ENCODE data around the gene ZBTB20. TPM values are rescaled to one million over a fixed set of nuclear protein-coding genes. Genes with fewer than 3 reads are reported as not detected.
"Not testable (repeated sequence)": the region's sequence is repeated elsewhere in the genome, so short reads cannot be mapped to it uniquely, and the experiment has no call there.

The ZBTB20 gene
- total RNA-seq, 1 donor from 2014 or later, result 91.2 TPM

DNA sequence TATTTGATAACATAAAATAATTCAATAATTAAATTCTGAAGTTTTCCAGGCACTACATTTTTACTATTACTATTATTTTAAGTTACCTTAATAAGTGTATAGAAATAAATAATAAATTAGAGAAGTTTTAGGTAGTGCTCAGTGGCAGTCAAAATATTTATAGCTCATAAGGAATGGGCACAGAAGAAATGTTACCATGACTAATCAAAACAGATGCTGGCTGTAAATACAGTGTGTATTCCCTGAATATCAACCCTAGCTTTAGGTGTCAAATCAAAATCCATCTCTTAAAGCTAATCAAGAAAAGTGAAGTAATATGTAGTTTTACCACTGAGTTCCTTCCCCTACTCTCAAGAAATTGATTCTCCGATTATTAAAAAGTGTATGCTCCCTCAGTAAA is 35.5 kb downstream of the ZBTB20 start:
- H3K9me3 Mint-ChIP-seq, result peaks cover 3% of the 10 kb centered on the region
- POLR2A ChIA-PET, result no interaction called here

DNA sequence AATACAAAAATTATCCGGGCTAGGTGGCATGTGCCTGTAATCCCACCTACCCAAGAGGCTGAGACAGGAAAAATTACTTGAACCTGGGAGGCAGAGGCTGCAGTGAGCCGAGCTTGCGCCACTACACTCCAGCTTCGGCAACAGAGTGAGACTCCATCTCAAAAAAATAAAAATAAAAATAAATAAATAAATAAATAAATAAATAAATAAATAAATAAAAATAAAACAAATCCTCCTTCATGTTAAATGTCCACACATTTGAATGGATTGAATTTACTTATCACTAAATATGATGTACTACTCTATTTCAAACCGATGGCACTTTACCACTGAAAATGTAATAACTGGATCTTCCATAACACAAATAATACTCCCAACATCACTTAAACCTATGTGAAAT is 36.3 kb downstream of the ZBTB20 start:
- CTCF ChIA-PET, result no interaction called here
- intact Hi-C loops (cut with micrococcal nuclease), result no loop called here
- Mint-ChIP-seq H3K9me3 (peaks cover 3% of the 10 kb centered on the region), H3K36me3 (ENCODE audit: low read depth) (peaks cover 25% of the 10 kb centered on the region), H3K4me1 (peaks cover 2% of the 10 kb centered on the region), H3K4me3 (no peak overlapping the region), H3K27me3 (no peaks in the 10 kb centered on the region), H3K27ac (no peak overlapping the region)
- DNase-seq (no peak), ATAC-seq (ENCODE audit: low read depth) (no peak)
- POLR2A ChIA-PET, result no interaction called here
- TF ChIP-seq, protein P1, sequence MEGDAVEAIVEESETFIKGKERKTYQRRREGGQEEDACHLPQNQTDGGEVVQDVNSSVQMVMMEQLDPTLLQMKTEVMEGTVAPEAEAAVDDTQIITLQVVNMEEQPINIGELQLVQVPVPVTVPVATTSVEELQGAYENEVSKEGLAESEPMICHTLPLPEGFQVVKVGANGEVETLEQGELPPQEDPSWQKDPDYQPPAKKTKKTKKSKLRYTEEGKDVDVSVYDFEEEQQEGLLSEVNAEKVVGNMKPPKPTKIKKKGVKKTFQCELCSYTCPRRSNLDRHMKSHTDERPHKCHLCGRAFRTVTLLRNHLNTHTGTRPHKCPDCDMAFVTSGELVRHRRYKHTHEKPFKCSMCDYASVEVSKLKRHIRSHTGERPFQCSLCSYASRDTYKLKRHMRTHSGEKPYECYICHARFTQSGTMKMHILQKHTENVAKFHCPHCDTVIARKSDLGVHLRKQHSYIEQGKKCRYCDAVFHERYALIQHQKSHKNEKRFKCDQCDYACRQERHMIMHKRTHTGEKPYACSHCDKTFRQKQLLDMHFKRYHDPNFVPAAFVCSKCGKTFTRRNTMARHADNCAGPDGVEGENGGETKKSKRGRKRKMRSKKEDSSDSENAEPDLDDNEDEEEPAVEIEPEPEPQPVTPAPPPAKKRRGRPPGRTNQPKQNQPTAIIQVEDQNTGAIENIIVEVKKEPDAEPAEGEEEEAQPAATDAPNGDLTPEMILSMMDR (IDR thresholded peaks at IDR 0.05), result no peak

More for the DNA sequence above, 35.5 kb downstream of the ZBTB20 start:
- TF ChIP-seq, protein P1 (IDR thresholded peaks at IDR 0.05), result no peak
- H3K4me3 Mint-ChIP-seq, result no peak overlapping the region
- H3K27ac Mint-ChIP-seq, result no peak overlapping the region
- ATAC-seq (ENCODE audit: low read depth) (no peak), DNase-seq (no peak)
- no peaks in the 10 kb centered on the region for H3K27me3 Mint-ChIP-seq
- CTCF ChIA-PET, result no interaction called here
- peaks cover 2% of the 10 kb centered on the region for H3K4me1 Mint-ChIP-seq
- H3K36me3 Mint-ChIP-seq (ENCODE audit: low read depth), result peaks cover 26% of the 10 kb centered on the region
- intact Hi-C loops (cut with micrococcal nuclease), result no loop called here

- POLR2A ChIA-PET; DNase-seq; ATAC-seq (ENCODE audit: low read depth); H3K27ac Mint-ChIP-seq; H3K4me1 Mint-ChIP-seq; intact Hi-C loops (cut with micrococcal nuclease); CTCF ChIA-PET; H3K4me3 Mint-ChIP-seq; H3K9me3 Mint-ChIP-seq; H3K27me3 Mint-ChIP-seq: not testable (repeated sequence)
- peaks cover 25% of the 10 kb centered on the region for H3K36me3 Mint-ChIP-seq (ENCODE audit: low read depth)
Measured at GRCh38 chr3:115110066-115110465, 37.0 kb downstream of the ZBTB20 start.

GRCh38 chr3:115108614-115109013 is 38.5 kb downstream of the ZBTB20 start:
- Mint-ChIP-seq H3K27ac (no peak overlapping the region), H3K9me3 (peaks cover 9% of the 10 kb centered on the region), H3K4me3 (no peak overlapping the region), H3K4me1 (peaks cover 2% of the 10 kb centered on the region), H3K36me3 (ENCODE audit: low read depth) (peaks cover 36% of the 10 kb centered on the region), H3K27me3 (no peaks in the 10 kb centered on the region)
- ChIA-PET CTCF (no interaction called here), POLR2A (no interaction called here)
- intact Hi-C loops (cut with micrococcal nuclease), result no loop called here
- ATAC-seq (ENCODE audit: low read depth) (no peak), DNase-seq (no peak)
- TF ChIP-seq, protein P1 (IDR thresholded peaks at IDR 0.05), result no peak

- peaks cover 28% of the 10 kb centered on the region for H3K4me1 Mint-ChIP-seq
Measured at GRCh38 chr3:115102046-115102445, 45.0 kb downstream of the ZBTB20 start.

More at GRCh38 chr3:115102046-115102445, 45.0 kb downstream of the ZBTB20 start:
- TF ChIP-seq, protein P1 (IDR thresholded peaks at IDR 0.05), result no peak
- DNase-seq (no peak), ATAC-seq (ENCODE audit: low read depth) (no peak)
- Mint-ChIP-seq H3K9me3 (peaks cover 6% of the 10 kb centered on the region), H3K4me3 (no peak overlapping the region), H3K27ac (no peak overlapping the region), H3K27me3 (no peaks in the 10 kb centered on the region), H3K36me3 (ENCODE audit: low read depth) (peaks cover 15% of the 10 kb centered on the region)
- POLR2A ChIA-PET, result no interaction called here
- CTCF ChIA-PET, result interaction anchor here (1.2 to 1.5 kb wide), 2 partner anchors 10 to 682 kb away, joined by 3 to 4 read pairs; no protein-coding TSS in a partner anchor
- intact Hi-C loops (cut with micrococcal nuclease), result no loop called here
